GM04504 (cell line): Measurements from ENCODE around the gene SCARB1.

Experiments
- DNase-seq: peaks from one replicate; pipeline ENCODE4 v3.0.0-alpha.2; 2012; ENCODE audit warnings: low read depth

SCARB1 gene

GRCh38 chr12:124760560-124760959 lies 103.1 kb downstream of the SCARB1 start:
- DNase-seq, result no peak

GRCh38 chr12:124759841-124760503 lies 103.7 kb downstream of the SCARB1 start:
- DNase-seq, result no peak

- DNase-seq, result no peak
Observed at GRCh38 chr12:124758266-124759220, 105.1 kb downstream of the SCARB1 start.

GRCh38 chr12:124757329-124757728 lies 106.3 kb downstream of the SCARB1 start:
- no peak for DNase-seq

- no peak for DNase-seq
Observed at GRCh38 chr12:124756760-124757159, 106.9 kb downstream of the SCARB1 start.

- no peak for DNase-seq
Observed at GRCh38 chr12:124756166-124756565, 107.5 kb downstream of the SCARB1 start.

- no peak for DNase-seq
Observed at GRCh38 chr12:124755801-124756148, 107.9 kb downstream of the SCARB1 start.

GRCh38 chr12:124754949-124755800 lies 108.5 kb downstream of the SCARB1 start:
- DNase-seq, result peak; percentile 82

- DNase-seq, result no peak
Observed at GRCh38 chr12:124754491-124754890, 109.2 kb downstream of the SCARB1 start.

- DNase-seq, result no peak
Observed at GRCh38 chr12:124753993-124754392, 109.7 kb downstream of the SCARB1 start.

- DNase-seq, result no peak
Observed at GRCh38 chr12:124753228-124753591, 110.5 kb downstream of the SCARB1 start.

- DNase-seq, result no peak
Observed at GRCh38 chr12:124752437-124753227, 111.0 kb downstream of the SCARB1 start.

GRCh38 chr12:124751654-124752355 lies 111.9 kb downstream of the SCARB1 start:
- DNase-seq, result no peak

GRCh38 chr12:124750787-124751471 lies 112.7 kb downstream of the SCARB1 start:
- DNase-seq, result no peak

GRCh38 chr12:124750149-124750656 lies 113.5 kb downstream of the SCARB1 start:
- no peak for DNase-seq

GRCh38 chr12:124749725-124750124 lies 113.9 kb downstream of the SCARB1 start:
- no peak for DNase-seq

- peak; percentile 90 for DNase-seq
Observed at GRCh38 chr12:124747426-124748161, 116.1 kb downstream of the SCARB1 start.

GRCh38 chr12:124746649-124747425 lies 116.8 kb downstream of the SCARB1 start:
- DNase-seq, result no peak
